ENCODE data around the gene TMEM234. TPM values are rescaled to one million over a fixed set of nuclear protein-coding genes. Genes with fewer than 3 reads are reported as not detected.

The TMEM234 gene
- 12.4 and 20.0 TPM in 2 replicates for total RNA-seq

GRCh38 chr1:32221980-32222755 is at the start of gene TMEM234, which contains the start of gene EIF3I:
TSS of gene TMEM234 (minus strand) at chr1:32222353. CDS start at chr1:32222322, 31 bp downstream.
TSS of gene EIF3I (plus strand) at chr1:32222407. CDS start at chr1:32222442, 35 bp downstream.

GRCh38 chr1:32250893-32251716 is 29.0 kb upstream of the TMEM234 start, which contains the start of gene LCK:
TSS of gene LCK (plus strand) at chr1:32251265. CDS start at chr1:32274330, 23,065 bp downstream.

GRCh38 chr1:32246888-32247273 is 24.7 kb upstream of the TMEM234 start, which contains the start of gene FAM167B:
TSS of gene FAM167B (plus strand) at chr1:32247222. CDS start at chr1:32247422, 200 bp downstream.

GRCh38 chr1:32208891-32209328 is 13.2 kb downstream of the TMEM234 start, which contains the start of gene DCDC2B:
TSS of gene DCDC2B (plus strand) at chr1:32209089. CDS start at chr1:32209094, 5 bp downstream.

GRCh38 chr1:32205401-32206370 is 16.5 kb downstream of the TMEM234 start, which contains the start of gene IQCC:
TSS of gene IQCC (plus strand) at chr1:32205671. CDS start at chr1:32205682, 11 bp downstream.

GRCh38 chr1:32200226-32201010 is 21.7 kb downstream of the TMEM234 start, which contains the start of gene CCDC28B:
TSS of gene CCDC28B (plus strand) at chr1:32200595. CDS start at chr1:32201936, 1,341 bp downstream.

GRCh38 chr1:32179443-32180185 is 42.5 kb downstream of the TMEM234 start, which contains the start of gene TXLNA:
TSS of gene TXLNA (plus strand) at chr1:32179675. CDS start at chr1:32180346, 671 bp downstream.

Other genes starting within 250 kb of the TMEM234 start
- 95.3 and 161 TPM in 2 replicates for gene KHDRBS1, start 208.5 kb downstream of the TMEM234 start, total RNA-seq
- 7.0 and 10.5 TPM in 2 replicates for gene TMEM39B, start 149.4 kb downstream of the TMEM234 start, total RNA-seq
- 40.6 and 41.0 TPM in 2 replicates for gene KPNA6, start 114.3 kb downstream of the TMEM234 start, total RNA-seq
- 54.1 and 56.9 TPM in 2 replicates for gene TXLNA, start 42.7 kb downstream of the TMEM234 start, total RNA-seq
- gene CCDC28B, start 21.8 kb downstream of the TMEM234 start, total RNA-seq: 23.9 and 24.6 TPM in 2 replicates
- gene IQCC, start 16.7 kb downstream of the TMEM234 start, total RNA-seq: 3.2 and 4.6 TPM in 2 replicates
- gene DCDC2B, start 13.3 kb downstream of the TMEM234 start, total RNA-seq: not detected in 2 replicates
- gene EIF3I, start 54 bp upstream of the TMEM234 start, total RNA-seq: 255 and 401 TPM in 2 replicates
- 0.40 TPM in 1 of 2 replicates, not detected in the other for gene FAM167B, start 24.9 kb upstream of the TMEM234 start, total RNA-seq
- 0.65 TPM in 1 of 2 replicates, not detected in the other for gene LCK, start 28.9 kb upstream of the TMEM234 start, total RNA-seq
- 66.1 and 120 TPM in 2 replicates for gene HDAC1, start 69.7 kb upstream of the TMEM234 start, total RNA-seq
- gene MARCKSL1, start 113.9 kb upstream of the TMEM234 start, total RNA-seq: 121 and 127 TPM in 2 replicates
- gene FAM229A, start 140.1 kb upstream of the TMEM234 start, total RNA-seq: 1.2 and 3.1 TPM in 2 replicates
- not detected in 2 replicates for gene TSSK3, start 140.2 kb upstream of the TMEM234 start, total RNA-seq
- gene BSDC1, start 172.1 kb upstream of the TMEM234 start, total RNA-seq: 53.8 and 59.6 TPM in 2 replicates
- gene ZBTB8B, start 242.7 kb upstream of the TMEM234 start, total RNA-seq: not detected in 2 replicates